Vagina (tissue), 2 donors: Measurements from ENCODE around the gene SPTBN1. TPM values are rescaled to one million over a fixed set of nuclear protein-coding genes. Genes with fewer than 3 reads are reported as not detected.

Source experiments
- DNase-seq, 2 donors: peaks; one replicate each; pipeline ENCODE4 v3.0.0-alpha.2; 2017; ENCODE audit errors: extremely low spot score in 2 of 2
- H3K27ac ChIP-seq: fragments of 200-600 bp; sonication (generic); one replicate; pipeline ENCODE4 v1.5.1; 2019
- H3K27me3 ChIP-seq: fragments of 200-600 bp; sonication (generic); one replicate; pipeline ENCODE4 v1.5.1; 2019
- H3K36me3 ChIP-seq, 2 donors: fragments of 200-600 bp; sonication (generic); one replicate each; pipeline ENCODE4 v1.5.1; 2017 to 2019
- H3K4me1 ChIP-seq: fragments of 200-600 bp; sonication (generic); one replicate; pipeline ENCODE4 v1.5.1; 2019
- H3K4me3 ChIP-seq, 2 donors: fragments of 200-600 bp; sonication (generic); 1 replicate in 1 of 2; 2 replicates in 1 of 2; pipeline ENCODE4 v1.5.1; 2016 to 2019
- H3K9me3 ChIP-seq: fragments of 200-600 bp; sonication (generic); one replicate; pipeline ENCODE4 v1.5.1; 2019
- CTCF ChIP-seq, 3 experiments: fragments of 450-650 bp in 2 of 3; fragments of 200-600 bp in 1 of 3; sonication (generic) in 1 of 3; IDR thresholded peaks; one replicate each; pipeline ENCODE4 v1.5.1; 2017 to 2019; ENCODE audit warnings: antibody characterized with exemption in 3 of 3, mild to moderate bottlenecking in 2 of 3, moderate library complexity in 2 of 3
- POLR2A ChIP-seq, 2 donors: fragments of 450-650 bp; IDR thresholded peaks; one replicate each; pipeline ENCODE4 v1.6.1; 2017; ENCODE audit warnings: antibody characterized with exemption in 2 of 2, mild to moderate bottlenecking in 2 of 2, moderate library complexity in 2 of 2
- POLR2AphosphoS5 ChIP-seq, 2 donors: sonication (generic); formaldehyde crosslinking; IDR thresholded peaks; one replicate each; pipeline ENCODE4 v1.9.0; 2017; ENCODE audit warnings: antibody characterized with exemption in 2 of 2, mild to moderate bottlenecking in 2 of 2, low read depth in 1 of 2; ENCODE audit not compliant: insufficient read depth in 1 of 2
- intact Hi-C: fragments of 100-400 bp; cut with DNase I; formaldehyde crosslinking; loops from one replicate; pipeline ENCODE4 v1.15.1; 2023
- total RNA-seq: library from RNA; depleted of rRNA; stranded (reverse); fragments of >200 nt; gene quantifications from one replicate; pipeline ENCODE4 v1.2.3, GENCODE V29; 2016

SPTBN1 gene
- total RNA-seq, 1 donor from 2014 or later: 278 TPM

DNA sequence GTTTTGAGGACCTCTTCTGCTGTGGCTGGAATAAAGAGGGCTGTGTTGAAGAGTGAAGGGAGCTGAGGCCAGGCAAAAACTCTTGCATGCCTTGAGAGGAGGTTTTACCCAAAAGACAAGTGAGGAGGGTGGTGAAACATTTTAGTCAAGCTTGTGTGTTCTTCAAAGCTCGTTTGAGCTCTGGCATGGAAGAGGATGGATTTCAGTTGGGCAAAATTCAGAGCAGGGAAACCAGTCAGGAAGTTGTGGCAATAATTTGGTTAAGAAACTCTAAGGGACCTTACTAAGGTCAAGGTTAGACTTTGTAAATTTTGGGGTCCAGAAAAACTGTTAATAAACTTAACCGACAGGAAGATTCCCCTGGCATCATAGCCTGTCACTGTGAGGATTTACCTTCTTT is 34.7 kb downstream of the SPTBN1 start:
- Histone ChIP-seq H3K4me1 (peaks cover 40% of the 10 kb centered on the region), H3K4me3 (no peak overlapping the region), H3K9me3 (no peaks in the 10 kb centered on the region), H3K27me3 (no peaks in the 10 kb centered on the region), H3K27ac (no peak overlapping the region), H3K36me3 (no peaks in the 10 kb centered on the region)
- DNase-seq: no peak
- intact Hi-C loops: no loop called here
- no peak for TF ChIP-seq POLR2AphosphoS5 (IDR thresholded peaks at IDR 0.05; ENCODE audit: insufficient read depth in 1 of 2, low read depth in 1 of 2)
- TF ChIP-seq POLR2A (IDR thresholded peaks at IDR 0.05): no peak
- no peak for TF ChIP-seq CTCF (IDR thresholded peaks at IDR 0.05)

DNA sequence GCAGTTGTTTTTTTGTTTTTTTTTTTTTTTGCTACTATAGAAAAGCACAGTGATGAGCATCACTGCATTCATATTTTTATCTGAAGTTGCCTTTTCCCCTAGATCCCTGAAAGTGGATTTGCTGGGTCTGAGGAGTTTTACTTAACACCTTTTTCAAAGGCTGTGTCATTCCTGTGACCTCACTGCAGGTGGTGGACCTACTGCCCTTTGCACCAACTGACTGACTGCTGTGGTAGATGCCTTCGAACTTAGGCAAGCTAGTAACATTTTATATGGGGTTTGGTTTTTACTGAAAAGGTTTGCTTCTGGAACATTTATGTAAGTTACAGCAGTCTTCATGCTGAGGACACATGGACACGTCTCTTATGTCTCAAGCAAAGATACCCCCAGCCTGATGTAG is 36.2 kb downstream of the SPTBN1 start:
- Histone ChIP-seq H3K9me3 (no peaks in the 10 kb centered on the region), H3K27me3 (no peaks in the 10 kb centered on the region), H3K4me3 (no peak overlapping the region), H3K36me3 (no peaks in the 10 kb centered on the region), H3K27ac (no peak overlapping the region), H3K4me1 (peaks cover 48% of the 10 kb centered on the region)
- intact Hi-C loops: no loop called here
- no peak for TF ChIP-seq POLR2AphosphoS5 (IDR thresholded peaks at IDR 0.05; ENCODE audit: insufficient read depth in 1 of 2, low read depth in 1 of 2)
- TF ChIP-seq CTCF (IDR thresholded peaks at IDR 0.05): no peak
- no peak for TF ChIP-seq POLR2A (IDR thresholded peaks at IDR 0.05)
- DNase-seq: no peak

GRCh38 chr2:54494087-54494486 is 38.0 kb downstream of the SPTBN1 start:
- no peak overlapping the region for H3K27ac ChIP-seq
- intact Hi-C loops: no loop called here
- H3K9me3 ChIP-seq: no peaks in the 10 kb centered on the region
- no peak overlapping the region for H3K4me3 ChIP-seq
- TF ChIP-seq POLR2AphosphoS5 (IDR thresholded peaks at IDR 0.05; ENCODE audit: insufficient read depth in 1 of 2, low read depth in 1 of 2) (no peak), POLR2A (IDR thresholded peaks at IDR 0.05) (no peak), CTCF (IDR thresholded peaks at IDR 0.05) (no peak)
- H3K36me3 ChIP-seq: no peaks in the 10 kb centered on the region
- H3K4me1 ChIP-seq: peaks cover 48% of the 10 kb centered on the region
- no peak for DNase-seq
- H3K27me3 ChIP-seq: no peaks in the 10 kb centered on the region

DNA sequence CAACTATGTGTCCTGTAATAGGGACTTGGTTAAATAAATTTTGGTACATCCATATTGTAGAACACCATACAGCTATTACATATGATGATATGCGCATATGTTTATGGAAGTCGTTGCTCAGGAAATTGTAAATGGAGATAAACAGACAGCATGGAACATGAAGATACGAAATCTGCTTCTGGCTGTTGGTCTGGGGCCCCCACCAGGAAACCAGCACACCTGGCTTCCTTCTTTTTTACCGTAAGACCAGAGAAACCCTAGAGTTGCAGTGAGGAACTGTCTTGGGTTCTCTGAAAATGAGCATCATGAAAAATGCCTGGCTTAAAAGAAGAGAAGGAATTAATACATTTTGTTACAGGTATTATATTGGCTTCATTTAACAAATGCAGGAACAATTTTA is 40.8 kb downstream of the SPTBN1 start:
- peaks cover 55% of the 10 kb centered on the region for H3K4me1 ChIP-seq
- H3K27me3 ChIP-seq: no peaks in the 10 kb centered on the region
- no peak for DNase-seq
- no peaks in the 10 kb centered on the region for H3K36me3 ChIP-seq
- H3K9me3 ChIP-seq: no peaks in the 10 kb centered on the region
- H3K27ac ChIP-seq: no peak overlapping the region
- intact Hi-C loops: no loop called here
- TF ChIP-seq POLR2AphosphoS5 (IDR thresholded peaks at IDR 0.05; ENCODE audit: insufficient read depth in 1 of 2, low read depth in 1 of 2): no peak
- no peak for TF ChIP-seq POLR2A (IDR thresholded peaks at IDR 0.05)
- no peak for TF ChIP-seq CTCF (IDR thresholded peaks at IDR 0.05)
- H3K4me3 ChIP-seq: no peak overlapping the region

DNA sequence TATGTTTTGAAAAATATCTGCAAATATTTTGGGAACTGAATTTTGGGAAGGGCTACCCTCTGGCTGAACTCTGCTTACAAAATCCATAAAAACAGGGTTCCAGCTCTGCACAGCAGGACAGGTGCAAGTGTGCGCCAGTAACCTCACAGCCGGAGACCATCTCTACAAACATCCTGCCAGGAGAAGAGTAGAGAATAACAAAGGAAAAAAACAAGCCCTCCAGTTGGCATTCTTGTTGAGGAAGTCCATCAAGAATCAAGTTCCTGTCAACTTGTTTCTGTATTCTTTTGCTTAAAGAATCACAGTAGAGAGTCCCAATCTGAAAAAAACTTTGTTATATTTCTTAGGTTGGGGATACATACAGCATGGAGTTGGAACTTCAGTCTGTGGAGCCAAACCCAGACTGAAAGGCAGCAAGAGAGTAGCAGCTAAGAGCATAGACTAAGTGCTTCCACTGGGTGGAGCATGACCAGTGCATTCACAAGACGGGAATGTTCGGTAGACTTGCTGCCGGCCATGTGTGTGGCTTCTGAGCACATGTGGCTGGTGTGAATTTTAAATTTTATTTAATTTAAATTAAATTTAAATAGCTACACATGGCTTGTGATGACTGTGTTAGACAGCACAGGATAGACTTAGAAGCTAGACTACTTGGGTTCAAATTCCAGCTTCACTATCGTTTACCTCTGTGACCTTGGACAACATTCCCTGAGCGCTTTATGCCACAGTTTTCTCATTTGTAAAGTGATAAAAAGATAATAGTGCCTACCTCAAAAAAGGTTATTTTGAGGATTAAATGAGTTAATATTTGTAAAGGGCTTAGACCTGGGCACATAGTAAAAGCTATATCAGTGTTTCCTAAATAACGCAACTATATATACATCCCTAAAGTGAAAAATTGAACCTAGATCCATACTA is 41.9 kb downstream of the SPTBN1 start:
- H3K36me3 ChIP-seq: no peaks in the 10 kb centered on the region
- intact Hi-C loops: no loop called here
- H3K9me3 ChIP-seq: no peaks in the 10 kb centered on the region
- no peak overlapping the region for H3K4me3 ChIP-seq
- no peaks in the 10 kb centered on the region for H3K27me3 ChIP-seq
- TF ChIP-seq POLR2AphosphoS5 (IDR thresholded peaks at IDR 0.05; ENCODE audit: insufficient read depth in 1 of 2, low read depth in 1 of 2) (no peak), CTCF (IDR thresholded peaks at IDR 0.05) (peak in 1 of 3 experiments; percentile 6)
- peak overlapping the region; percentile 7 for H3K27ac ChIP-seq
- H3K4me1 ChIP-seq: peaks cover 57% of the 10 kb centered on the region
- no peak for DNase-seq
